GM19025 (cell line): Measurements from ENCODE around the gene PAX2.

Experiments used
- ATAC-seq: cut with Tn5 transposase; IDR thresholded peaks from one replicate; pipeline ENCODE4 v1.9.1; 2021; ENCODE audit warnings: mild to moderate bottlenecking, low read depth, moderate library complexity; ENCODE audit not compliant: unreplicated experiment

The PAX2 gene

GRCh38 chr10:100811261-100811660 is 65.9 kb downstream of the PAX2 start:
- no peak for ATAC-seq

GRCh38 chr10:100811752-100812750 is 66.7 kb downstream of the PAX2 start:
- no peak for ATAC-seq

- no peak for ATAC-seq
Measured at GRCh38 chr10:100812978-100813377, 67.6 kb downstream of the PAX2 start.

GRCh38 chr10:100814751-100815474 is 69.5 kb downstream of the PAX2 start:
- no peak for ATAC-seq

- no peak for ATAC-seq
Measured at GRCh38 chr10:100816671-100817070, 71.3 kb downstream of the PAX2 start.

- ATAC-seq, result no peak
Measured at GRCh38 chr10:100817268-100817839, 72.0 kb downstream of the PAX2 start.

- ATAC-seq, result no peak
Measured at GRCh38 chr10:100819424-100819823, 74.0 kb downstream of the PAX2 start.

GRCh38 chr10:100823194-100823593 is 77.8 kb downstream of the PAX2 start:
- ATAC-seq, result no peak

- ATAC-seq, result no peak
Measured at GRCh38 chr10:100824886-100825285, 79.5 kb downstream of the PAX2 start.

GRCh38 chr10:100825325-100825875 is 80.0 kb downstream of the PAX2 start:
- ATAC-seq, result no peak

GRCh38 chr10:100826031-100826651 is 80.8 kb downstream of the PAX2 start:
- ATAC-seq, result no peak

GRCh38 chr10:100826661-100826982 is 81.2 kb downstream of the PAX2 start:
- ATAC-seq, result no peak

- ATAC-seq, result no peak
Measured at GRCh38 chr10:100826983-100827818, 81.8 kb downstream of the PAX2 start.

GRCh38 chr10:100827819-100828737 is 82.7 kb downstream of the PAX2 start:
- no peak for ATAC-seq

GRCh38 chr10:100828738-100829096 is 83.3 kb downstream of the PAX2 start:
- ATAC-seq, result no peak

- ATAC-seq, result no peak
Measured at GRCh38 chr10:100829097-100829870, 83.9 kb downstream of the PAX2 start.

GRCh38 chr10:100829933-100830727 is 84.7 kb downstream of the PAX2 start:
- no peak for ATAC-seq
